HEK293T (cell line): Measurements from ENCODE around the gene CASP5.

ENCODE experiments used
- ARNT ChIP-seq: fragments of 450-650 bp; IDR thresholded peaks from 2 replicates; pipeline ENCODE4 v1.6.1; 2017; ENCODE audit warnings: mild to moderate bottlenecking
- CTBP1 ChIP-seq: fragments of 450-650 bp; IDR thresholded peaks from 2 replicates; pipeline ENCODE4 v1.6.1; 2016; ENCODE audit warnings: borderline replicate concordance
- FOXA1 ChIP-seq: fragments of 450-650 bp; IDR thresholded peaks from 2 replicates; pipeline ENCODE4 v1.6.1; 2016; ENCODE audit warnings: mild to moderate bottlenecking
- FOXK2 ChIP-seq: fragments of 450-650 bp; IDR thresholded peaks from 2 replicates; pipeline ENCODE4 v1.6.1; 2016; ENCODE audit warnings: mild to moderate bottlenecking
- TARDBP ChIP-seq: fragments of 450-650 bp; IDR thresholded peaks from 2 replicates; pipeline ENCODE4 v1.6.1; 2016
- ZNF384 ChIP-seq: fragments of 450-650 bp; IDR thresholded peaks from 2 replicates; pipeline ENCODE4 v1.6.1; 2016

DNA sequence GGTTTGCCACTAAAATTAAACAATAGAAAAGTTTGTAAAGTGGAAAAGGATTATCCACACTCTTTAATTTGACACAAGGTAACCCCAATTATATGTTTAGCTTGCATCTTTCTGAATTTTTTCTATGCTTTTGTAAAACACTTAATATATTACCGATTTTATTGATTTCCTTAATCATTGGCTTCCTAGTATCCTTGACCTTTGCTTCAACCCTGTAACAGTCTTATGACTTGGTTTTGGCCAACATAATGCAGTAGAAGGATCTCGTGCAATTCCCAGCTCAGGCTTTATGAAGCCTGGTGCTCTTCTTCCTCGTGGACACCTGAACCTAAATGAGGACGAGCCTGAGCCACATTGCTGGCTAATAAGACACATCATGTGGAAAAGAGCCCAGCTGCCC is 31.0 kb downstream of the CASP5 start:
- TF ChIP-seq FOXA1 (no peak), CTBP1 (no peak), ARNT (no peak), FOXK2 (no peak), TARDBP (no peak), ZNF384 (no peak)
